Ascending aorta (tissue), 2 donors: ENCODE data around the gene TRMT6. TPM values are rescaled to one million over a fixed set of nuclear protein-coding genes. Genes with fewer than 3 reads are reported as not detected.

Source experiments
- DNase-seq, 2 donors: peaks; one replicate each; pipeline ENCODE4 v3.0.0-alpha.2; 2019; ENCODE audit warnings: low spot score in 2 of 2
- H3K27ac ChIP-seq, 2 donors: fragments of 200-600 bp; sonication (generic); one replicate each; pipeline ENCODE4 v1.5.1; 2016 to 2017; ENCODE audit warnings: mild to moderate bottlenecking in 1 of 2
- H3K27me3 ChIP-seq: fragments of 200-600 bp; sonication (generic); one replicate; pipeline ENCODE4 v1.5.1; 2017
- H3K36me3 ChIP-seq, 2 donors: fragments of 200-600 bp; sonication (generic); one replicate each; pipeline ENCODE4 v1.5.1; 2016
- H3K4me1 ChIP-seq, 2 donors: fragments of 200-600 bp; sonication (generic); one replicate each; pipeline ENCODE4 v1.5.1; 2016 to 2017; ENCODE audit warnings: mild to moderate bottlenecking in 1 of 2
- H3K4me3 ChIP-seq, 2 donors: fragments of 200-600 bp; sonication (generic); one replicate each; pipeline ENCODE4 v1.5.1; 2016 to 2017; ENCODE audit warnings: mild to moderate bottlenecking in 1 of 2
- H3K9me3 ChIP-seq, 2 donors: fragments of 200-600 bp; sonication (generic); one replicate each; pipeline ENCODE4 v1.5.1; 2016
- CTCF ChIP-seq, 3 experiments: fragments of 200-600 bp in 2 of 3; fragments of 450-650 bp in 1 of 3; sonication (generic) in 2 of 3; IDR thresholded peaks; one replicate each; pipeline ENCODE4 v1.5.1; 2016 to 2019; ENCODE audit warnings: antibody characterized with exemption in 3 of 3, mild to moderate bottlenecking in 1 of 3, moderate library complexity in 1 of 3
- intact Hi-C: fragments of 100-400 bp; cut with DNase I; formaldehyde crosslinking; loops from one replicate; pipeline ENCODE4 v1.15.1; 2023
- total RNA-seq: library from RNA; depleted of rRNA; stranded (reverse); fragments of >200 nt; gene quantifications from one replicate; pipeline ENCODE4 v1.1.0, GENCODE V29; 2016

TRMT6 gene
- total RNA-seq, 1 donor from 2014 or later: 7.8 TPM

GRCh38 chr20:5895626-5896025 is 54.7 kb downstream of the TRMT6 start:
- no peaks in the 10 kb centered on the region for H3K4me1 ChIP-seq
- no peak overlapping the region for H3K4me3 ChIP-seq
- no peaks in the 10 kb centered on the region for H3K36me3 ChIP-seq
- H3K9me3 ChIP-seq: no peaks in the 10 kb centered on the region
- H3K27ac ChIP-seq: no peak overlapping the region
- no peak for TF ChIP-seq CTCF (IDR thresholded peaks at IDR 0.05)
- intact Hi-C loops: no loop called here
- H3K27me3 ChIP-seq: no peaks in the 10 kb centered on the region
- DNase-seq: no peak

- no peak overlapping the region for H3K4me3 ChIP-seq
Observed at GRCh38 chr20:5893621-5894020, 56.7 kb downstream of the TRMT6 start.

GRCh38 chr20:5893052-5893451 is 57.3 kb downstream of the TRMT6 start:
- intact Hi-C loops: no loop called here
- Histone ChIP-seq H3K4me1 (no peaks in the 10 kb centered on the region), H3K27ac (no peak overlapping the region), H3K36me3 (no peaks in the 10 kb centered on the region), H3K4me3 (no peak overlapping the region), H3K9me3 (no peaks in the 10 kb centered on the region), H3K27me3 (no peaks in the 10 kb centered on the region)
- TF ChIP-seq CTCF (IDR thresholded peaks at IDR 0.05): no peak
- no peak for DNase-seq

More at GRCh38 chr20:5893621-5894020, 56.7 kb downstream of the TRMT6 start:
- TF ChIP-seq CTCF (IDR thresholded peaks at IDR 0.05): no peak
- Histone ChIP-seq H3K27me3 (no peaks in the 10 kb centered on the region), H3K36me3 (no peaks in the 10 kb centered on the region), H3K9me3 (no peaks in the 10 kb centered on the region), H3K4me1 (no peaks in the 10 kb centered on the region), H3K27ac (no peak overlapping the region)
- no peak for DNase-seq
- intact Hi-C loops: no loop called here

- Histone ChIP-seq H3K4me1 (no peaks in the 10 kb centered on the region), H3K27me3 (no peaks in the 10 kb centered on the region), H3K4me3 (no peak overlapping the region), H3K27ac (no peak overlapping the region), H3K9me3 (no peaks in the 10 kb centered on the region), H3K36me3 (no peaks in the 10 kb centered on the region)
- no peak for DNase-seq
- intact Hi-C loops: no loop called here
- no peak for TF ChIP-seq CTCF (IDR thresholded peaks at IDR 0.05)
Observed at GRCh38 chr20:5890773-5891441, 59.4 kb downstream of the TRMT6 start.

- TF ChIP-seq CTCF (IDR thresholded peaks at IDR 0.05): no peak
- intact Hi-C loops: no loop called here
Observed at GRCh38 chr20:5888041-5888440, 62.3 kb downstream of the TRMT6 start.

GRCh38 chr20:5887386-5887785 is 62.9 kb downstream of the TRMT6 start:
- H3K9me3 ChIP-seq: no peaks in the 10 kb centered on the region
- H3K4me3 ChIP-seq: no peak overlapping the region
- no peak for TF ChIP-seq CTCF (IDR thresholded peaks at IDR 0.05)
- DNase-seq: no peak
- no peaks in the 10 kb centered on the region for H3K4me1 ChIP-seq
- no peaks in the 10 kb centered on the region for H3K27me3 ChIP-seq
- intact Hi-C loops: no loop called here
- H3K36me3 ChIP-seq: no peaks in the 10 kb centered on the region
- no peak overlapping the region for H3K27ac ChIP-seq

More at GRCh38 chr20:5888041-5888440, 62.3 kb downstream of the TRMT6 start:
- no peaks in the 10 kb centered on the region for H3K36me3 ChIP-seq
- H3K4me1 ChIP-seq: no peaks in the 10 kb centered on the region
- no peak for DNase-seq
- H3K9me3 ChIP-seq: no peaks in the 10 kb centered on the region
- no peaks in the 10 kb centered on the region for H3K27me3 ChIP-seq
- H3K27ac ChIP-seq: no peak overlapping the region
- no peak overlapping the region for H3K4me3 ChIP-seq
